Mesothelial cell of epicardium (in vitro differentiated cells): ENCODE data around the gene AK4. TPM values are rescaled to one million over a fixed set of nuclear protein-coding genes. Genes with fewer than 3 reads are reported as not detected.

ENCODE experiments used
- DNase-seq, 2 experiments: peaks; one replicate each; pipeline ENCODE4 v3.0.0; 2021; ENCODE audit warnings: low spot score in 2 of 2; ENCODE audit not compliant: unreplicated experiment in 2 of 2
- H3K27ac Mint-ChIP-seq: 2 replicates; pipeline ENCODE4 v1.8.0; 2021; ENCODE audit warnings: mixed read lengths
- H3K27me3 Mint-ChIP-seq: 2 replicates; pipeline ENCODE4 v1.8.0; 2021; ENCODE audit warnings: low read depth, mixed read lengths
- H3K36me3 Mint-ChIP-seq: 2 replicates; pipeline ENCODE4 v1.8.0; 2021; ENCODE audit warnings: mixed read lengths
- H3K4me1 Mint-ChIP-seq: 2 replicates; pipeline ENCODE4 v1.8.0; 2021; ENCODE audit warnings: mixed read lengths
- H3K4me3 Mint-ChIP-seq: 2 replicates; pipeline ENCODE4 v1.8.0; 2021; ENCODE audit warnings: mild to moderate bottlenecking, moderate library complexity, mixed read lengths
- H3K9me3 Mint-ChIP-seq: 2 replicates; pipeline ENCODE4 v1.8.0; 2021; ENCODE audit warnings: mixed read lengths
- total RNA-seq: library from RNA; stranded (reverse); gene quantifications from 3 replicates; pipeline ENCODE4 v1.2.1, GENCODE V29; 2021
- TF ChIP-seq, protein P1 (sequence below): fragments of 200-600 bp; sonication (generic); IDR thresholded peaks from one replicate; pipeline ENCODE4 v1.5.0; 2021; ENCODE audit warnings: antibody characterized with exemption; ENCODE audit not compliant: unreplicated experiment

The AK4 gene
- total RNA-seq, 1 donor from 2014 or later = 20.7 TPM

DNA sequence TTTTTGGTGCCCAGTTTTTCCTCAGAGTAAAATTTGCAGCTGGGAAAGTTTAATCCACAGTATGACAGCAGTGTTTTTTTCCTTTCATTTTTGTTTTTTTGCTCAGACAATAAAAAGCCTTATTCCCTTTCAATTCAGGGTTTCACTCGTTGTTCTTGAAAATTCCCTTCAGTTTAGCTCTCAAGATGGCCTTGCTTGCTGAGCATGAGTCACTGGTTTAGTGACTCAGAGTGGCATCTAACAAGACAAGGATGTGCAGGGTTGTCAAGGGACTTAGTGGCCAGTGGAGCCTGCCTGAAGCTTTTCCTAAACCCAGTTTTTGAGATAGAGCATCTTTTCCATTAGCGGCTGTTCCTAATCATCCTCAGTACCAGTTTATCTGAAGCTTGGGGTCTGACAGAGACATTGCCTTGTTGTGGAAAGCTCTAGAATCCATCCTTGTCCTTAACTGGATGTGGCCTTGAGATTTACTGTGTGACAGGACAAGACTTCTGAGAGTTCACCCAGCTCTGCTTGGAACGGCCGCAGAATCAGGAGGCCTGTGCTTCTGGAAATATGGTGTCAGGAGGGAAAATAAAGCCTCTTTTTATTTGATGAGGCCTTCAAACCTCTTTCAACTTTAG, 113.0 kb downstream of the AK4 start:
- H3K9me3 Mint-ChIP-seq = no peaks in the 10 kb centered on the region
- DNase-seq = no peak
- H3K36me3 Mint-ChIP-seq = no peaks in the 10 kb centered on the region
- no peak overlapping the region for H3K27ac Mint-ChIP-seq
- TF ChIP-seq, protein P1, sequence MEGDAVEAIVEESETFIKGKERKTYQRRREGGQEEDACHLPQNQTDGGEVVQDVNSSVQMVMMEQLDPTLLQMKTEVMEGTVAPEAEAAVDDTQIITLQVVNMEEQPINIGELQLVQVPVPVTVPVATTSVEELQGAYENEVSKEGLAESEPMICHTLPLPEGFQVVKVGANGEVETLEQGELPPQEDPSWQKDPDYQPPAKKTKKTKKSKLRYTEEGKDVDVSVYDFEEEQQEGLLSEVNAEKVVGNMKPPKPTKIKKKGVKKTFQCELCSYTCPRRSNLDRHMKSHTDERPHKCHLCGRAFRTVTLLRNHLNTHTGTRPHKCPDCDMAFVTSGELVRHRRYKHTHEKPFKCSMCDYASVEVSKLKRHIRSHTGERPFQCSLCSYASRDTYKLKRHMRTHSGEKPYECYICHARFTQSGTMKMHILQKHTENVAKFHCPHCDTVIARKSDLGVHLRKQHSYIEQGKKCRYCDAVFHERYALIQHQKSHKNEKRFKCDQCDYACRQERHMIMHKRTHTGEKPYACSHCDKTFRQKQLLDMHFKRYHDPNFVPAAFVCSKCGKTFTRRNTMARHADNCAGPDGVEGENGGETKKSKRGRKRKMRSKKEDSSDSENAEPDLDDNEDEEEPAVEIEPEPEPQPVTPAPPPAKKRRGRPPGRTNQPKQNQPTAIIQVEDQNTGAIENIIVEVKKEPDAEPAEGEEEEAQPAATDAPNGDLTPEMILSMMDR = no peak
- H3K4me1 Mint-ChIP-seq = peaks cover 23% of the 10 kb centered on the region
- H3K4me3 Mint-ChIP-seq = no peak overlapping the region
- H3K27me3 Mint-ChIP-seq = no peaks in the 10 kb centered on the region

DNA sequence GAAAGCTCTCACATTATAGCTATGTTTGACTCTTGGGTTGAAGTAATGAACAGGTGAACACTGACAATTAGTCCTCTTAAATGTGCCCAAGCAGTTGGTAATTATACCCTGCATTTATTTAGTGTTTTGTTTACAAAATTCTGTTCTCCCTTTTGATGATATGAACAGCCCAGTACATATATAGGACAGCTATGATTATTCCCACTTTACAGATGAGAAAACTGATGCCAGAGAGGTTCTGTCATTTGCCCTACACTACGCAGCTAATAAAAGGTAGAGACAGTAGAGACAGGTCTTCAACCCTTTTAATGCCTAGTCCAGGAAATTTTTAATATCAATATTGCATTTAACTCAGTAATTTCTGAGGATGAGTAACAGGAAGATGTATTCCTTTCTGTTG, 115.3 kb downstream of the AK4 start:
- Mint-ChIP-seq H3K36me3 (no peaks in the 10 kb centered on the region), H3K4me1 (peaks cover 28% of the 10 kb centered on the region), H3K9me3 (no peaks in the 10 kb centered on the region), H3K4me3 (no peak overlapping the region), H3K27ac (no peak overlapping the region), H3K27me3 (no peaks in the 10 kb centered on the region)
- no peak for DNase-seq
- TF ChIP-seq, protein P1 = no peak

DNA sequence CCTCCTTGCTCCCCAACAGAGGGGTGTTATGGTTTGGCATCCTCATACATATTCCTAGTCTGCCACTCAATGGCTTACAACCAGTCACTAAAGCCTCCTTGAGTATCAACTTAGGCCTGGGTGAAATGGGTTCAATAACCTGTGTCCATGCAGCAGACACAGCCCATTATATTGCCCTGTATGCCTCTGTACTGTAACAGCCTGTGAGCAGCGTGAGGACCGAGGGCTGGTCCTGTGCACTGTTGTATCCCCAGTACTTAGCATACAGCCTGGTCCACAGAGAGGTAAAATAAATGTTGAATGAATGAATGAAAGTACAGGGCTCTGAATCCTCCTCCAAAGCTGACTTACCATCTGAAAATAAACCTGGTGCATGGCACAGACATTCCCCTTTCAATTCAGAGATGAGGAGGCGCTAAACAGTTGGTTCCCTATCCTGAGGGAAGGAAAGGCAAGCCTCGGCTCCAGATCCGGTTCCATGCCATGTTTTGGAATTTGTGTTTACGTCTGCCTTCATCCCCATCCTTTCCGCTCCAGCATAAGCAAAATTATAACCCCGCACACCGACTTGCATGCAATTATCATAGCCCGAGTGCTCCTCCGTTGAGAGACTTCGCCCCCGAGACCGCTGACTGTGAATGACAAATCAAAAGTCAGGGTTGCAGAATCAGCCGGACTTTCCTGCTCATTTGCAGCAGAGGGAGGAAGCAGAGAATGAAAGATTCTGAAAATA, 116.4 kb downstream of the AK4 start:
- peak in 1 of 2 experiments; percentile 42 for DNase-seq
- no peaks in the 10 kb centered on the region for H3K36me3 Mint-ChIP-seq
- no peaks in the 10 kb centered on the region for H3K9me3 Mint-ChIP-seq

DNA sequence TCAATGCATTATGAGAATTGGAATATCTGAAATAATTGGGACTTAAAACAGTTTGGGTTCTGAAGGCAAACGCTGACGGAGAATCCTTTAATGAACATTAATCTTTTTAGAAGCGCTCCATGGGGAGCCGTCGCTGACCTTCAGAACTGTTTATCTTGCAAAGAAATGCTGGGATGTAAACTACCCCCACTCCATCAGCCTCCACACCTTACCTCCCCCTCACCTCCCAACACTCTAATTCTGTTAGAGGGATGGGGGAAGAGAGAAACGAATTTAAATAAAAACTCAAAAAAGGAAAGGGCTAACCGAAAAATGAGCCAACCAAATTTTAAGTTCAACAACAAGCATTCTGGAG, 117.3 kb downstream of the AK4 start:
- Mint-ChIP-seq H3K27ac (no peak overlapping the region), H3K36me3 (no peaks in the 10 kb centered on the region), H3K4me3 (peak overlapping the region; percentile 65), H3K4me1 (peaks cover 28% of the 10 kb centered on the region), H3K9me3 (no peaks in the 10 kb centered on the region), H3K27me3 (no peaks in the 10 kb centered on the region)
- DNase-seq = no peak
- TF ChIP-seq, protein P1 = no peak

More for the DNA sequence above, 116.4 kb downstream of the AK4 start:
- peaks cover 28% of the 10 kb centered on the region for H3K4me1 Mint-ChIP-seq
- H3K4me3 Mint-ChIP-seq = peak overlapping the region; percentile 65
- TF ChIP-seq, protein P1 = no peak
- peak overlapping the region; percentile 33 for H3K27ac Mint-ChIP-seq
- no peaks in the 10 kb centered on the region for H3K27me3 Mint-ChIP-seq

DNA sequence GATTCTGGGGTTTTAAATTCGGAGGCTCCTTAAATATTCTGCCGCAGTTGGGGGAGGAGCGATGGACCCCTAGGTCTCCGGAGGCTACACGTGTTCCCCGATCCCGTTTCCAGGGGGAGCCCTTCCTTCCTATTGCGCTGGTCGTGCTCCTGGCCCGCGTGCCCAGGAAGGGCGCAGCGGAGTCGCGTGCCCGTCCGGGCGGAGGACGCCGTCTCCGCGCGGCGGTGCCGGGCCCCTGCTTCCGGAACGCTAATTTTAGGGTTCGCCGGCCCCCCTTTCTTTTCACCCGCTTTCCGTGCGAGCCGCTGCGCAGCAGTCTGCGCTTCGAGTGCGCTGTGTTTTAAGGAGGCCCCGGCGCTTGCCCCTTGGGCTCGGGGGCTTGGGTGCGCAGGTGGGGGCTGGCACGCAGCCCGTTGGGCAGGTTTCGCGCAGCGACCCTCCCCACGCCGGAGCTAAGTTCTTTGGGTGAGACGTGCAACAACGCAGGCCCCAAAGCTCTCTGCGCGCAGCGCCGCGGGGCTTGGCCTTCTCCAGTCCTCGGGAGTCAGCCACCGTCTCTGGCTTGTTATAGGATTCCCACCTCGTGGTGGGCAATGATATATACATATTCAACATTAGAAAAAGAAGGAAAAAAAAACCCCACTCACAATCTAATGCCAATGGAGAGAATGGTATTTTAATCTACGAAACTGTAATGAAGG, 117.8 kb downstream of the AK4 start:
- peaks cover 28% of the 10 kb centered on the region for H3K4me1 Mint-ChIP-seq
- no peaks in the 10 kb centered on the region for H3K9me3 Mint-ChIP-seq
- H3K27ac Mint-ChIP-seq = peak overlapping the region; percentile 75
- TF ChIP-seq, protein P1 = no peak
- peak overlapping the region; percentile 65 for H3K4me3 Mint-ChIP-seq
- peak; percentile 36 to 69 for DNase-seq
- H3K27me3 Mint-ChIP-seq = no peaks in the 10 kb centered on the region
- no peaks in the 10 kb centered on the region for H3K36me3 Mint-ChIP-seq
